ENCODE data around the gene XRCC6. TPM values are rescaled to one million over a fixed set of nuclear protein-coding genes. Genes with fewer than 3 reads are reported as not detected.

Gene XRCC6
- polyA plus RNA-seq, 3 donors: 58.6 to 286 (median 267) TPM

- Mint-ChIP-seq H3K4me3 (no peak overlapping the region), H3K4me1 (peaks cover 9% of the 10 kb centered on the region), H3K9me3 (peaks cover 0 to 1% (median 0%) of the 10 kb centered on the region in 7 donors), H3K27ac (peak overlapping the region in 1 of 7 donors; percentile 67), H3K27me3 (ENCODE audit: low read depth in 3 of 3) (peaks cover 0 to 3% (median 0%) of the 10 kb centered on the region in 3 donors), H3K36me3 (peaks cover 60 to 84% of the 10 kb centered on the region in 2 donors)
- H3K4me1 ChIP-seq (ENCODE audit: control insufficient read depth in 1 of 2, insufficient read depth in 2 of 2, low read length in 2 of 2): no peaks in the 10 kb centered on the region
- WGBS (ENCODE audit: insufficient coverage): 97% methylated on average over 12 of the region's 12 CpGs
- no peaks in the 10 kb centered on the region for H3K9me3 ChIP-seq (replicated peaks in 1 of 2; ENCODE audit: control insufficient read depth in 1 of 2, insufficient read depth in 1 of 2, low read length in 2 of 2)
- H3K4me2 ChIP-seq (replicated peaks; ENCODE audit: extremely low read depth, low read length, poor library complexity, severe bottlenecking): no peak overlapping the region
- H3K27ac ChIP-seq (ENCODE audit: low read depth in 1 of 2, low read length in 2 of 2): no peak overlapping the region
- H2AFZ ChIP-seq (ENCODE audit: insufficient read depth, low read depth, low read length, poor library complexity, severe bottlenecking): no peak overlapping the region
- H3K4me3 ChIP-seq (replicated peaks in 1 of 3; ENCODE audit: low read depth in 2 of 3, low read length in 3 of 3): no peak overlapping the region
- no peak for TF ChIP-seq CTCF (IDR thresholded peaks at IDR 0.05)
- no peak for DNase-seq
- no peaks in the 10 kb centered on the region for H3K79me2 ChIP-seq (ENCODE audit: insufficient read depth, low read length)
- intact Hi-C loops (cut with micrococcal nuclease): no loop called here
- H3K27me3 ChIP-seq (ENCODE audit: control insufficient read depth in 2 of 2, insufficient read depth in 2 of 2, low read length in 2 of 2): no peaks in the 10 kb centered on the region
- H4K20me1 ChIP-seq (ENCODE audit: insufficient read depth, low read length): no peaks in the 10 kb centered on the region
- H3K36me3 ChIP-seq (replicated peaks in 1 of 2; ENCODE audit: control insufficient read depth in 1 of 2, insufficient read depth in 2 of 2, low read length in 2 of 2): peaks cover 60 to 83% of the 10 kb centered on the region in 2 donors
- H3K9ac ChIP-seq (ENCODE audit: insufficient read depth, low read length, poor library complexity, severe bottlenecking): no peak overlapping the region
Observed at GRCh38 chr22:41579297-41579996, 41.6 kb upstream of the XRCC6 start.

- H3K36me3 ChIP-seq (replicated peaks in 1 of 2; ENCODE audit: control insufficient read depth in 1 of 2, insufficient read depth in 2 of 2, low read length in 2 of 2): peaks cover 63 to 88% of the 10 kb centered on the region in 2 donors
- no peaks in the 10 kb centered on the region for H3K9me3 ChIP-seq (replicated peaks in 1 of 2; ENCODE audit: control insufficient read depth in 1 of 2, insufficient read depth in 1 of 2, low read length in 2 of 2)
- H3K4me3 ChIP-seq (replicated peaks in 1 of 3; ENCODE audit: low read depth in 2 of 3, low read length in 3 of 3): no peak overlapping the region
- no peak overlapping the region for H3K9ac ChIP-seq (ENCODE audit: insufficient read depth, low read length, poor library complexity, severe bottlenecking)
- H4K20me1 ChIP-seq (ENCODE audit: insufficient read depth, low read length): no peaks in the 10 kb centered on the region
- H3K36me3 Mint-ChIP-seq: peaks cover 65 to 87% of the 10 kb centered on the region in 2 donors
- WGBS (ENCODE audit: insufficient coverage): 97% methylated on average over 5 of the region's 6 CpGs
- H3K79me2 ChIP-seq (ENCODE audit: insufficient read depth, low read length): no peaks in the 10 kb centered on the region
- intact Hi-C loops (cut with micrococcal nuclease): no loop called here
- DNase-seq: no peak
- peaks cover 9% of the 10 kb centered on the region for H3K4me1 Mint-ChIP-seq
- TF ChIP-seq CTCF (IDR thresholded peaks at IDR 0.05): no peak
- no peak overlapping the region for H2AFZ ChIP-seq (ENCODE audit: insufficient read depth, low read depth, low read length, poor library complexity, severe bottlenecking)
- H3K4me3 Mint-ChIP-seq: no peak overlapping the region
- H3K27me3 Mint-ChIP-seq (ENCODE audit: low read depth in 3 of 3): peaks cover 0 to 3% (median 0%) of the 10 kb centered on the region in 3 donors
- peaks cover 0 to 1% (median 0%) of the 10 kb centered on the region in 7 donors for H3K9me3 Mint-ChIP-seq
- H3K27me3 ChIP-seq (ENCODE audit: control insufficient read depth in 2 of 2, insufficient read depth in 2 of 2, low read length in 2 of 2): no peaks in the 10 kb centered on the region
- no peak overlapping the region for H3K4me2 ChIP-seq (replicated peaks; ENCODE audit: extremely low read depth, low read length, poor library complexity, severe bottlenecking)
- peak overlapping the region in 1 of 7 donors; percentile 69 for H3K27ac Mint-ChIP-seq
- H3K27ac ChIP-seq (ENCODE audit: low read depth in 1 of 2, low read length in 2 of 2): no peak overlapping the region
- H3K4me1 ChIP-seq (ENCODE audit: control insufficient read depth in 1 of 2, insufficient read depth in 2 of 2, low read length in 2 of 2): no peaks in the 10 kb centered on the region
Observed at GRCh38 chr22:41579997-41580355, 41.1 kb upstream of the XRCC6 start.
